ENCODE data around the gene ZNRF3.
"Not testable (repeated sequence)": the region's sequence is repeated elsewhere in the genome, so short reads cannot be mapped to it uniquely, and the experiment has no call there.

Gene ZNRF3

DNA sequence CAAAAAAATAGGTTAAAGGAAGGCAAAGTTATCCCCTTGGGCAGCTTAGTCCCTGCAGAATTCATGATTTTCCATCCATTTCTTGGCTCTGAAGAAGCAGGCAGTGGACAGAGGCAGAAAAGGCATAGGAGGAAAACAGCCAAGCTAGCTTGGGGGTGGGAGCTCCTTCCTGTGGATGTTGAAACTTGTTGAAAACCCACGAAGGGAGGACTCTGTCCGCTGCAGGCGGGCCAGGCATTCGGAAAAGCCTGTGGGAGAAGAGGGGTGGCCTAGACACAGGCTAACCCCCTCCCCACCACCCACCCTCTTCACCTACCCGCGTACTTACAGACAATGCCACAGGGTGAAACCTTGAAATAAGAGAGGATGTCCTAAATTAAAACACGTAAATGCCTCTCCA is 106.1 kb downstream of the ZNRF3 start:
- DNase-seq = no peak

DNA sequence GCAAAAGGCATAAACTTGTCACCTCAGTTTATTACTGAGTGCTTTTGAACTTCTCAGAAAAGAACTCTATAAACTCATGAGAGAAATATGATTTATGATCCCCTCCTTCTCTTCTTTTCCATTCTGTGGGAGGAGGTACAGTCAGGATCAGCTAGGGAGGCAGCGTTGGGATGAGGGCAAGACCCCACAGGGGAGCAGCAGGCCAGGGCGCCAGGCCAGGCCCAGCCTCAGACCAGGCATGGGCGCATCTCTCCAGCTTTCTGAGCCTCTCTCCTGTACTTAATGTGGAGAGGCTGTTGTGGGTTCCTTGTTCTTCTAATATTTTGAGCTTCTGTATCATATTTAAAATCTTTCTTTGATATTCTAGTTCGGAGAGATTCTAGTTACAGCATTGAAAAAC is 106.5 kb downstream of the ZNRF3 start:
- no peak for DNase-seq

DNA sequence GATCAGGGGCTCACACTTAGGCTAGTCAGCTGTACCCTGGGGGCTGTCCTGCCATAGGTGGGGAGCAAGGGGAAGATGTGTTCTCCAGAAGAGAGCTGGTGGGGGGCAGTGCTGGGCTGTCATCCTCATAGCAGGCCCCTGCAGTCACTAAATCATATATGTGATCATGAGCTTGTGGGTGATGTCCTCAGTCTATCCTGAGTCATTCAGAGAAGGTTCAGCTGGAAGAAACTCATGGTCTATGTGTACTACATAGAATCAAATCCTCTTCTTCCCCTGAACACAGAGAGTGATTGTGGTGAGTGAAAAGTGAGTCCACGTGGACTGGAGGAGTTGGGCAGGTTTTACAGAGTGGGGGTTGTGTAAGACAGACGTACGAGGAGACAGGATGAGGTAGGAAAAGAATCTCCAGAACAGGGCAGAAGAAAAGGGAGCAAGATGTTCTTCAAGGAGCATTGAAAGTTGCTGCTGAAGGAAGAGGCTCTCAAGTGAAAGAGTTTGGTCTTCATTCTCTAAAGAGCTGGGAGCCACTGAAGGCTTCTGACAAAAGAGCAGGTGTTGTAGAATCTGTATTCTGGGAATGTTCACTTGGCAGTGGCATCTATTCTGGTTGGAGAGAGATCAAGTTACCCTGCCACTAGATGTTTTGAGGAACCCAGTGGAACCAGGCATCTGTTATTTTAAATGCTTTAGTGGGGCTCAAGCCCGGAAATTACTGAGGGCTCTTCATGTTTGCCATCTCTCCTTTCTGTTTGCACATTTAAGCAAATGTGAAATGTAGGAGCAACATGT is 109.4 kb downstream of the ZNRF3 start:
- DNase-seq = no peak

DNA sequence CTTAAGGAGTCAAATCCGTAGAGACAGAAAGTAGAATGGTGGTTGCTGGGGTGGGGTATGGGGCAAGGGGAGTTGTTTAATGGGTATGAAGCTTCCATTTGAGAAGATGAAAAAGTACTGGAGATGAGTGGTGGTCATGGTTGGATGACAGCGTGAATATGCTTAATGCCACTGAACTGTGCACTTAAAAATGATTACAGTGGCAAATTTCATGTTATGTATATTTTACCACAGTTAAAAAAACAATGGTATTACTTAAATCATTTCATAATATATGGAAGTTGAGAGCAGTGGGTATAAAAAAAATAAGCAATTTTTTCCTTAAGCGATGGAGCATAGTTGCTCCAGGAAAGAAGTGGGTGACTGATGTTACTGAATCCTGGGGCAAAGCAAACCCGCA is 111.2 kb downstream of the ZNRF3 start:
- no peak for DNase-seq

DNA sequence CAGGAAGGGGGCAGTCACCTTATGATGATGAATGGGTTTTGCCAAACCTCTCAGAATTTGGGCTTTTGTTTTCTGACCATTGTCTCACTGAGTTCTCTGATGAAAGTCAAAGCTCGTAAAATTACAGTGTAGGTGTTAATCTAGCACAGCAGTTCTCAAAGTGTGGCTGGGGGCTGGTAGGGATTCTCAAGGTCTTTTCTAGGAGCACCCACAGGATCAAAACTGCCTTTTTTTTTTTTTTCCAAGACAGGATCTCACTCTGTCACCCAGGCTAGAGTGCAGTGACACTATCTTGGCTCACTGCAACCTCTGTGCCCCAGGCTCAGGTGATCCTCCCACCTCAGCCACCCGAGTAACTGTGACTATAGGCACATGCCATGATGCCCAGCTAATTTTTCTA is 112.2 kb downstream of the ZNRF3 start:
- DNase-seq = no peak

DNA sequence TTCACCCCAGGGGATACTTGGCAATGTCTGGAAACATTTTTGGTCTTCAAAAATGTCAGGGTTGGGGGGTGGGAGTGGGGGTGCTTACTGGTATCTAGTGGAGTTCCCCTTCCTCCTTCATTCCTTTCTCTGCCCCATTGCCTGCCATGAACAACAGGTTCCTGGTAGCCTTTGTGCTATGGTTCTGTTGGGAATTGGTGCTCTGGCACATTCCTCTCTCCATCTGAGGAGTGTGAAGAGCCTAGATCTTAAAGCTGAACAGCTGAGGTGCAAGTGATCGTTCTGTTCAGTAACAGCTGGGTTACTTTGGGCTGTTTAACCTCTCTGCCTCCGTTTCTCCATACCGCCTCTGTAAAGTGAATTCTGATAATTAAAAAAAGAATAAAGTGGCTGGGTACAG is 114.0 kb downstream of the ZNRF3 start:
- no peak for DNase-seq

DNA sequence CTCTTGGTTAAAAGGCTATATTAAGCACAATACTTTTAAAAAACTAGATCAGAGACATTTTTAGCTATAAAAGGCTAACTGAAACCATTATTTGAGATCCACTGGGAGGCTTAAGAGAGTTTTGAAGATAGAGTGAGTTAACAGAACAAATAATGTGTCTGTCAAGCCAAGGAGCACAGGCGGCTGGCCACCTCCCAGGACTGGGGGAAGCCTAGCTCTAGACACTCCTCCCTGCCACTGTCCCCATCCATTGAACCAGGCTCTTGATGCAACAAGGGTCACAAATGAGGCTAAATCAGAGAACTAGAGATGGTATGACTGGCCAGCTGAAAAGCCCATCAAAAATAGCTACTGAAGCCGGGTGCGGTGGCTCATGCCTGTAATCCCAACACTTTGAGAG is 115.3 kb downstream of the ZNRF3 start:
- DNase-seq = no peak

DNA sequence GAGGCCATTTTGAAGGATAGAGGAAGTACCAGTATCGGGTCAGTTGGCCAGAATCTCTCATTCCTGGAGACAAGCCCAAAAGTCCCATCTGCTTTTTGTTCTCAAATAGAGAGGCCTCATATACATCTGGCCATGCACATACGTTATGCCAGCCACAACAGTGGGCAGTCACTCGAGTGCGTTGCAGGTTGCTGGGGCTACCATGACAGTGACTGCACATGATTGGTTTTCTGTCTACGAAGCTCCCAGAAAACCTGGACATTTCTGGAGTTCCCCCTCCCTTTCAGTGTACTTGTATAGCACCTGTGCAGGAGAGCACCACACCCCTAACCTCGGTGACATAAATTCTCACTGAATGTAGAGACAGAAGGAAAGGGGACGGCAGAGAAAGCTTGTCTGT is 116.1 kb downstream of the ZNRF3 start:
- no peak for DNase-seq

DNA sequence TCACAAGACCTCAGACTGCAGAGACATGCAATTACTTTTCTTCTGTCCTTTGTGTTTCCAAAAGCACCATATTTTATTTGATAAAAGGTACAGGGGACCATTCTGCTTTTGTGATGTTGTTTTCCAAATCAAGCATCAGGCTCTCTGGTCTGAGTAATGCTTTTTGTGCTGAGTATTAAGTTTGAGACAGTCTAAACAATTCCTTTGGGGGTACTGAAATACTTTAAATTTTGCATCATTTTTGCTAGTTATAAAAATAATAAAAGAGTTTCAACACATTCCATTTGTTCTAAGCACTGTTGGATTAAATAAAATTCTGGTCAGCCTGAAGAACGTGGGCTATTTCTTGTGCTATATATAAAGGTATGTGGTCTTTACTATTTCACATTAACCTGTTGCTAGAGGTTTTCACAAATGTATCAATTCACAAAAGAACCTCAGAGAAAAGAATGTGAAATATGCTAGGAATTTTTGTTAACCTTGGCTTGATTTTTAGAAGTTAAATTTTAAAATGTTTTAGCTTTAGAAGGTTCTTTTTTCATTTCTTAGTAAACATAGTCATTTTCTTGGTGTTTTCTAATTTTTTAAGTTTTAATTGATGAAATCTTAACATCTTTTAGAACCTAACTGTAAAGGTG is 116.7 kb downstream of the ZNRF3 start:
- no peak for DNase-seq

DNA sequence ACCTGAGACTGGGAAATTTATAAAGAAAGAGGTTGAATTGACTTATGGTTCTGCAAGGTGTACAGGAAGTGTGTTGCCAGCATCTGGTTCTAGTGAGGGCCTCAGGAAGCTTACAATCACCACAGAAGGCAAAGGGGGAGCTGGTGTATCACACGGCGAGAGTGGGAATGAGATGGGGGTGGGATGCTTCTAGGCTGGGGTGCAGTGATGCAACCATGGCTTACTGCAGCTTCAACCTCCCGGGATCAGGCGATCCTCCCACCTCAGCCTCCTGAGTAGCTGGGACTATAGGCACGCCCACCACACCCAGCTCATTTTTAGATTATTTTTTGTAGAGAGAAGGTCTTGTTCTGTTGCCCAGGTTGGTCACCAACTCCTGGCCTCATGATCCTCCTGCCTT is 117.3 kb downstream of the ZNRF3 start:
- no peak for DNase-seq

DNA sequence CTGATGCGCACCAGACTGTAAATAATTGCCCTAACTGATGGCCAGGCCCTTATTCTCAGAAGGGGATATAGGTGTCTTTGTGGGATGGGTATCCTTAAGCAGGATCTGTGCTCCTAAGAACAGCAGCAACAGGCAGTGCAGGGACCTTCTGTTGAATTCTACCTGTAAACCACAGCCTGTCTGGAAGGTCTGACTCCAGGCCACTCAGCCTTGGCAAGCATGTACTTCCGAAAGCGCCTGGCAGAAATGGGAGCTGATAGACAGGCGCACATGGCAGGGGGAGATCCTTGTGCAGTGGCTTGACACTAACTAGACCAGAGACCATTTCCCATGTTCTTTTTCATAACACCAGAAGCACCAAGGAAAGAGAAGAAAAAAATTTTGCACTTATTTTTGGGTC is 119.2 kb downstream of the ZNRF3 start:
- DNase-seq = no peak

DNA sequence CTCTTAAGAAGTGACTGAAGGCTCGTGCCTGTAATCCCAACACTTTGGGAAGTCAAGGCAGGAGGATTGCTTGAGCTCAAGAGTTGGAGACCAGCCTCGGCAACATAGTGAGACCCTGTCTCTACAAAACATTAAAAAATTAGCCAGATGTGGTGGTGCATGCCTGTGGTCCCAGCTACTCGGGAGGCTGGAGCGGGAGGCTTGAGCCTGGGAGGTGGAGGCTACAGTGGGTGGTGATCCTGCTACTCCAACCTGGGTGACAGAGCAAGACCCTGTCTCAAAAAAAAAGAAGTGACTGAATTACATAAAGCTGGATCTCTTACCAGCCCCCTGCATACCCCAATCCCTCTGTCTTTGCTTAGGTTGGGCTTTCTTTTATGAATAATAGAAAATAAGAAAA is 120.2 kb downstream of the ZNRF3 start:
- DNase-seq = no peak

DNA sequence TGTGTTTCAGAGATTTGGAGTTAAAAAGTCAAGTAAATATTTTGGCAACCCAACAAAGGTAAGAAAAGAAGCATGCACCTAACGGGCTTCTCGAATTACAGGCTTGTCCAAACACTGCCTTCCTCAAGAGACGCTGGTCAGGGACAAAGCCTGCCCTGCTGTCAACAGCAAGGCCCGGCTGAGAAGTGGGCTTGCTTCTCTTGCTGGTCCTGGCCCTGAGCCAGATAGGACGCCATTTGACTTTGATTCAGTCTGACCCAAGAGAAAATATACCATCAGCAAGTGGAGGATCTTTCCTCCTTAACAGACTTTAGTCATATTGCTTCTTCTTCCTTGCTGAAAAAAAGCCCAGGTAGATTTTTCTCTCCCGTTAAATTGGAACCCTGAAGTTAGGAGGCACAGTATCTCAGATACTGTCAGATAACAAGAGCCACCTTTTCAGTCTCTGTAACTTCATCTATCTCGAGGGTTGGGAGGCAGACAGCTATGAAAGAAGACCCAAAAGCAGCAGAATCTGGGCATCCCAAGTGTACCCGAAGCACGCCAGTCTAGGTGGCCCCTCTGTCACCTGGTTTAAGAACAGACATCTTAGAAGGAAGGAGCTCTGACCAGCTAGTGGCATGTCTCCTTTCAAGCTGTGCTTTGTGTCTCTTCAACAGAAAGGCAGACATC is 120.7 kb downstream of the ZNRF3 start:
- DNase-seq = no peak

DNA sequence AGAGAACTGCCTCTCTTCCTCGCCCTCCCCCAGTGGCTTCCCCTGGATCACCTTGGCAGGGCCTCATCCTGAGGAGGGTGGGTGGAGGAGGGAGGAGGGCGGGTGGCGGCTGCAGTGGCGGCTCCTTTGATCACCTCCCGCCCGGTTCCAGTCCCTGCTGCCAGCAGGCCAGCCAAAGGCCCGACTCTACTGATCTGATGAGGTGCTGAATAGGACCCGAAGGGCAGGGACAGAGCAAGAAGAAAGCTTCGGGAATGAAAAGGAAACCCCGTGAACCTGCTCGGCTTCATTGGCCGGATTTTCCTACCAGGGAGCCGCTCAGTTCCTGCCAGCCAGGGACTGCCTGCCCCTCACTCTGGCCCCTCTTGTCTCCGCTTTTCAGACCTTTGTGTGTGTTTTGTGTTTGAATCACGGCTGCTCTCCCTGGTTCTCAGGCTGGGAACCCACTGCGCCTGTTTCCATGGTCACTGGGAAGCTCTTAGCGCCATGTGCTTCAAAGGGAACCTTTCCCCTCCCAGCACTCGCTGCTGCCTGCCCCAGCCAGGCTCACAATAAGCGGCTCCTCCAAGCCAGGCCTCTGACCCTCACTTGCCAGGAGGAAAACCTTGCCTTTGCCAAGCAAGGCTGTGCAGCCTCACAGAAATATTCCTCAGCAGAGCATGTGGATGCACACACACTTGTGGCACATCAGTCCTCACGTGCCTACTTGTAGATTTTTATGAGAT is 121.4 kb downstream of the ZNRF3 start:
- no peak for DNase-seq

DNA sequence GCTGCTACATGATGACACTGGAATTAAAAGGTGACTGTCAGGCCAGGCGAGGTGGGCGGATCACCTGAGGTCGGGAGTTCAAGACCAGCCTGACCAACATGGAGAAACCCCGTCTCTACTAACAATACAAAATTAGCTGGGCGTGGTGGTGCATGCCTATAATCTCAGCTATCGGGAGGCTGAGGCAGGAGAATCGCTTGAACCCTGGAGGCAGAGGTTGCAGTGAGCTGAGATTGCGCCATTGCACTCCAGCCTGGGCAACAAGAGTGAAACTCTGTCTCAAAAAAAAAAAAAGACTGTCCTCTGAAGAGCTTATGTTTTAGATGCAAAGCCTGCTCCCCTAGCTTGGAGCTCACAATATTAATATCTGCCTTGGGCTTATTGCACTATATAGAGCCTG is 122.4 kb downstream of the ZNRF3 start:
- DNase-seq = not testable (repeated sequence)

DNA sequence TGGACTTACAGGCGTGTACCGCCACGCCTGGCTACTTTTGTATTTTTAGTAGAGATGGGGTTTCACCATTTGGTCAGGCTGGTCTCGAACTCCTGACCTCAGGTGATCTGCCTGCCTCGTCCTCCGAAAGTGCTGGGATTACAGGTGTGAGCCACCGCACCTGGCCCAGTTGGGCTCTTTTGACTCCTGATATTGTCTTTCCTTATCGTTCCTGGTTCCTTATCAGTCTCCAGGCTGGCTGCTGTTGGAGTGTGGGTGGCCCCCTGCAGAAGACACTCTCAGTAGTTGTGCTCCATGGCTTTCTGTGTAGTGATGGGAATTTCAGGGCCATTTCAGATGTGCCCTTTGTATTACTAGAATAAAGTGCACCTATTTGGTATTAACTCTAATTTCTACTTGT is 123.0 kb downstream of the ZNRF3 start:
- DNase-seq = no peak

DNA sequence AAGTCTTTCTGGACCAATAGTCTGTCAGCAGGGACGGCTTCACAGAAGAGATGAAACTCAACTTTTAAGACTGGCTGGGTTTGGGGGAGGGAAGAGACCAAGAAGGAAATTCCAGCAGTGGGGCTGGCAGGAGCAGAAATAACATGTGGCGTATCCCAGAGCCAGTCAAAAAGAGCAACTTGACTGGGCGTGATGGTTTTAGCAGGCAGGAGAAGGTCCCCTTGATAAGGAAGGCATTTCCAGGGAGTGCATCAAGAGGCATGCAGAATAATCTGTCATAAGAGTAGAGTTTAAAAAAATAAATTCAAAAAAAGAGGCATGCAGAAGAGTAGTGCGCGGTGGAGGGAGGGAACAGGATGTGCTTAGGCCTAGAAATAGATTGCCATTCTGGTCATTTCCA is 125.8 kb downstream of the ZNRF3 start:
- DNase-seq = no peak

DNA sequence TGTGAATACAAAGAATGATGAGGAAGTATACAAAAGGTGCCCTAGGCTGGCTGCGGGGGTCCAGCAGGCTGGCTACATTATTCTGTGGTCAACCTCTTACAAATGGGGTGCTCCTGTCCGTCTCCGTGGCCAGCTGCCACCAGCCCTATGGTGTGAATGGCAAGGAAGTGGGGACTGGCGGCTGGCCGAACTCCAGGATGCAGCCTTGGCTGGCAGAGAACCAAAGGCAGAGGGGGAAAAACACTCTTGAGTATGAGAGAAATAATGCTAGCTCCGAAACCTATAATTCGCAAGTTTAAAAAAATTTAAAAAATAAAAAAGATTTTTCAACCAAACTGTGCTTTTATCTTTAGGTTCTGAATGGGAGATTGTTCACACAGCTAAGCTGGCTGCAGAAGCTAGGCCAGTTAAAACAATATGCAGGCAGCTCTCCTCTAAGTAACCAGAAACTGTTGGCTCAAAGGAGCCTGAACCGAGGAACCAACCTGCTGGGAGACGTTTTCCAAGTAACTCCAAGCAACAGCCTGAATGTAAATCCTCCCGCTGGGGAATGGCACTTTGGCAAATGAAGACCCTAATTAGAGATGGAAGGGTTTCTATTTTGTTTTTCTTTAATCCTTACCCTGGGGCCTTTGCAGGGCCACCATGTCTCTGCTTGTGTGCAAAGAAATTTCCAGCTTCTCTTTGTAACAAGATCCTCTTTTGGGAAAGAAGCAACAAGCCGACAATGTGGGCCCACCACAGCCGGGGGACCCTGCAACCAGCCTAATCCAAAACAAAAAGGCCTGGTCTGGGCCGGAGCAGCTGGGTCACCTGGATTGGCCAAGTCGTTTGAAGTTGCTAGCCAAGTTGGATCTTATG is 128.1 kb downstream of the ZNRF3 start:
- DNase-seq = no peak

DNA sequence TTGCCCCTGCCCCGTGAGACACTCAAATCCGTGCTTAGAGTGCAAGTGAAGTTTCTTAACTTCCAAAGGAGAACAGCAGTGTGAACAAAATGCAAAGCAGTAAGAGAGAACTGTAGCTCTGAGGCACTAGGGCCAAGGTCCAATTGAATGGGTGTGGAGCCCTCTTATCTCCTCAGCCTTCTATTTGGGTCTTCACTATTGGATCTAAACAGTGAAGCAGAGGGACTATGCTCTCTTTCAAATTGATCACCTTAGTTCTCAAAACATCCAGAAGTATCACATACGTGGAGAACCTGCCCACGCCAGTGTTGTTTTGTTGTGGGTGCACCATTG is 128.7 kb downstream of the ZNRF3 start:
- DNase-seq = no peak

DNA sequence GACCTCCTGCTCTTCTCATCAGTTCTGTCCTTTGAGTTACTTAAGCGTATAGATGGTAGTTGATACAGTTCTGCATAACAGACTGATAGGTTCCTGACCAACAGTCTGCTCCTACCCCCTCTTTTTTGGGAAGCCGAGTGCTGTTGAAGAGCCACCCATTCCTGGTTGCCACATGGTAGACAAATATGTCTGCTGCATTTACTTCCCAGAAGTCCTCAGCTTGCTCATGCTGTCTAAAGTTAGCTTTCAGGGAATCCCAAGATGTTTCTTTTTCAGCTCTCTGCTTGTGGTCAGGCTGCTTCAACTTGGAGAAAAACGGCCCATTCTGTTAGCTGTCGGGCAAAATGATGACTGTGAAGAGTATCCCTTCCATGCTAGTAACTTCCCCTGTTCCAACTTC is 129.6 kb downstream of the ZNRF3 start:
- no peak for DNase-seq

DNA sequence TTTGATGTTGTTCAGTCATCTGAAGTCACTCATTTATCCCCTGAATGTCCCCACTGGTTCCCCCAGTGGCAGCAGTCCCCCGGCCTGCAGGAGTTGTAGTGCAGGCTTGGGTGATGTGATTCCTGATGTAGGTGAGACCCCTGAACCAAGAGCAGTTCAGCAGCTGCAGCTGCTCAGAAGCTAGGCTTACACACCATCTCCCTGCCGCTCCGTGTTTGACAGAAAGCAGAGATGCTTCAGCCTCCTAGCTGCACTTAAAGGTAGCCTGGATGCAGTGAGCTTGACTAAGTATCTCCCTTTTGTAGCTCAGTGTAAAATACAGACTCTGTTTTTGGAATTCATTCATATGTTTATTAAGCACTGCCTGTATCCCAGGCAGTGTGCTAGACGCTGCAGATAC is 130.9 kb downstream of the ZNRF3 start:
- DNase-seq = no peak

DNA sequence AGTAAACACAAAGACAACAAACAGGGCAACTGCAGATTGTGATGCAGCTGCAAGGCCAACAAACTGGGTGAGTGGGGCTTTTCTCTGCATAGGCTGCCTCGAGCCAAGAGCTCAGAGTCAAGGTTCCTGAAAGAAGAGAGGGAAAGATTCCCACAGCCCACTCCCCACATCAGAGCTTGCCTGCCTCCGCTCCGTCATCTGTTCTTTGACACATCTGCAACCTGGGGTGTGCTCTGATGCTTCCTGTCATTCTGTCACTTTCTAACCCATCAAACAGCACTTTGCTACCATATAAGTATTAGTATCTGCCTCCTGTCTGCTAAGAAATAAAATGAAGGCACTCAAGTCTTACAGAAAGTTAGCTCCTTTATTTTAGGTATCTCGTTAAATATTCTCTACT is 131.4 kb downstream of the ZNRF3 start:
- DNase-seq = no peak
